Omental fat pad (tissue), 4 donors: ENCODE results near the gene KDM5A. TPM values are rescaled to one million over a fixed set of nuclear protein-coding genes. Genes with fewer than 3 reads are reported as not detected.
"Not testable (repeated sequence)": the region's sequence is repeated elsewhere in the genome, so short reads cannot be mapped to it uniquely, and the experiment has no call there.

Source experiments
- ATAC-seq: fragments of 150-250 bp; one replicate; pipeline ENCODE4 v1.9.1; 2016; ENCODE audit warnings: mild to moderate bottlenecking, moderate library complexity; ENCODE audit not compliant: low FRiP score
- DNase-seq: peaks from one replicate; pipeline ENCODE4 v3.0.0-alpha.2; 2019; ENCODE audit warnings: low spot score
- CTCF ChIP-seq, 3 donors: fragments of 450-650 bp; IDR thresholded peaks; one replicate each; pipeline ENCODE4 v1.5.1; 2016 to 2017; ENCODE audit warnings: antibody characterized with exemption in 3 of 3, mild to moderate bottlenecking in 3 of 3, moderate library complexity in 2 of 3
- total RNA-seq, 4 donors: library from RNA; depleted of rRNA; stranded (reverse); fragments of >200 nt; gene quantifications; one replicate each; pipeline ENCODE4 v1.1.0, GENCODE V29; 2016

The KDM5A gene
- total RNA-seq, 4 donors from 2014 or later = 48.0 to 86.2 (median 49.9) TPM

- DNase-seq (no peak), ATAC-seq (no peak)
- TF ChIP-seq CTCF (IDR thresholded peaks at IDR 0.05) = no peak
Observed at GRCh38 chr12:359091-359490, 30.0 kb downstream of the KDM5A start.

GRCh38 chr12:356276-356988 lies 32.7 kb downstream of the KDM5A start:
- no peak for DNase-seq
- ATAC-seq = no peak
- TF ChIP-seq CTCF (IDR thresholded peaks at IDR 0.05) = no peak

DNA sequence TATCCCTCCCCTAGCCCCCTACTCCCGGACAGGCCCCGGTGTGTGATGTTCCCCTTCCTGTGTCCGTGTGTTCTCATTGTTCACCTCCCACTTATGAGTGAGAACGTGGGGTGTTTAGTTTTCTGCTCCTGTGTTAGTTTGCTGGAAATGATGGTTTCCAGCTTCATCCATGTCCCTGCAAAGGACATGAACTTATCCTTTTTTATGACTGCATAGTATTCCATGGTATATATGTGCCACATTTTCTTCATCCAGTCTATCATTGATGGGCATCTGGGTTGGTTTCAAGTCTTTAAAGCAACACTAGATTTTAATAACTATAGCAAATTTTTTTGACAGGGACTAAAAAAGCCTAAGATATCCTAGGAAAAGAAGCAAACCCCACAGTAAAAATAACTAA lies 37.9 kb downstream of the KDM5A start:
- ATAC-seq, DNase-seq: not testable (repeated sequence)

DNA sequence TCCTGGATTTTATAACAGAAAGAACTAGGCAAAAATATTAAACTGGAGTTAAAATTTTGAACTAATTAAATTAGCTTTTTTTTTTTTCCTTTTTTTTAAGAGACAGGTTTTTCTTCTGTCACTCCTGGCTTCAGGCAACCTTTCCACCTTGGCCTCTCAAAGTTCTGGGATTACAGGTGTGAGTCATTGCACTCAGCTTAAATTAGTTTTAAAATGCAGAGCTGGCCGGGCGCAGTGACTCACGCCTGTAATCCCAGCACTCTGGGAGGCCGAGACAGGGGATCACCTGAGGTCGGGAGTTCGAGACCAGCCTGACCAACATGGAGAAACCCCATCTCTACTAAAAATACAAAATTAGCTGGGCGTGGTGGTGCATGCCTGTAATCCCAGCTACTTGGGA lies 39.5 kb downstream of the KDM5A start:
- not testable (repeated sequence) for ATAC-seq, DNase-seq

GRCh38 chr12:343036-343435 lies 46.1 kb downstream of the KDM5A start:
- ATAC-seq, DNase-seq: not testable (repeated sequence)

DNA sequence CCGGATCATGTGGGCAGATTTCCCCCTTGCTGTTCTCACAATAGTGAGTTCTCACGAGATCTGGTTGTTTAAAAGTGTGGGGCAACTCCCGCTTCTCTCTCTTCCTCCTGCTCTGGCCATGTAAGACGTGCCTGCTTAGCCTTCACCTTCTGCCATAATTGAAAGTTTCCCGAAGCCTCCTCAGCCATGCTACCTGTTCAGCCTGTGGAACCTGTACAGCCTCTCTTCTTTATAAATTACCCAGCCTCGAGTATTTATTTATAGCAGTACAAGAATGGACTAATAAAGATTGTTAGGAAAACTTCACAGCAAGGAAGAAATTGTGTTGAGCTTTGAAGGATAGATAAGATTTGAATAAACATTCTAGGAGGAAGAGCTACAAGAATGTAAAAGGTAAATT lies 52.1 kb downstream of the KDM5A start:
- ATAC-seq (no peak), DNase-seq (no peak)
- TF ChIP-seq CTCF (IDR thresholded peaks at IDR 0.05) = no peak

GRCh38 chr12:334125-334524 lies 55.0 kb downstream of the KDM5A start:
- no peak for ATAC-seq
- DNase-seq = no peak
- no peak for TF ChIP-seq CTCF (IDR thresholded peaks at IDR 0.05)

GRCh38 chr12:332581-333205 lies 56.4 kb downstream of the KDM5A start:
- no peak for TF ChIP-seq CTCF (IDR thresholded peaks at IDR 0.05)
- ATAC-seq = no peak
- no peak for DNase-seq
